ENCODE results near the gene MYO1E. TPM values are rescaled to one million over a fixed set of nuclear protein-coding genes. Genes with fewer than 3 reads are reported as not detected.

The MYO1E gene
- total and polyA plus RNA-seq, 2 of the 4 experiments (the other 2 are of a cell fraction), result 13.4 to 37.3 TPM

DNA sequence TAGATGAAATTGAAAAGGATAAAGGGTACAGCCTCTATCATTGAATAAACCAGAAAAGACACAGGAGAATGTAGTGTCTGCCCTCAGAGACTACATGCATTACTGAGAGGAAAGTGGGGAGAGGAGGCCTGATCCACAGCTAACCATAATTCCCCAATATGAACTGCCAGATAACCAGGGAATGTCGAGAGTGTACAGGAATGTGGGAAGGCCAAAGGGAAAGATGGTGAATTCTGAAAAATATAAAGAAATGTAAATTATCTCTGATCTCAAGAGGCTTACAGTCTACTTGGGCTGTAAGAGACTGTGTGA lies 22.3 kb downstream of the MYO1E start:
- Histone ChIP-seq H3K14ac (replicated peaks; ENCODE audit: low read depth, low read length) (peak overlapping the region; percentile 74), H3K79me1 (ENCODE audit: low read depth in 1 of 2, low read length in 2 of 2) (peaks cover 37 to 81% of the 10 kb centered on the region in 2 experiments), H2BK20ac (ENCODE audit: low read depth, low read length) (peak overlapping the region; percentile 60), H3K27ac (ENCODE audit: insufficient read depth, low read length) (peak overlapping the region; percentile 63), H3K4me2 (ENCODE audit: low read depth, low read length) (peak overlapping the region; percentile 57; the same call in 1 of the 2 replicates), H2AK9ac (replicated peaks; ENCODE audit: low read depth, low read length, poor library complexity) (no peak overlapping the region), H3K18ac (ENCODE audit: low read depth, low read length) (peak overlapping the region; percentile 51; the same call in 1 of the 2 replicates), H3K4ac (ENCODE audit: low read depth, low read length) (peak overlapping the region; percentile 42; the same call in 1 of the 2 replicates), H3K4me3 (ENCODE audit: insufficient read depth, low read depth, low read length) (no peak overlapping the region), H2BK120ac (ENCODE audit: low read depth, low read length) (peak overlapping the region; percentile 43; the same call in 1 of the 2 replicates), H3K4me1 (ENCODE audit: control insufficient read depth, insufficient read depth, low read length) (no peaks in the 10 kb centered on the region; the same call in 1 of the 2 replicates), H3K9me1 (ENCODE audit: insufficient read depth, low read length) (peaks cover 10% of the 10 kb centered on the region), H2BK15ac (ENCODE audit: low read depth, low read length) (0 out of 3 replicates have a peak overlapping the region, but pooled peaks have one; percentile 32), H4K20me1 (ENCODE audit: insufficient read depth, low read length) (peaks cover 20% of the 10 kb centered on the region), H4K5ac (ENCODE audit: low read depth, low read length) (peak overlapping the region; percentile 16; the same call in 1 of the 2 replicates), H2AK5ac (ENCODE audit: low read depth, low read length) (peak overlapping the region; percentile 64), H3K9ac (ENCODE audit: low read depth, low read length) (no peak overlapping the region), H3K27me3 (ENCODE audit: control insufficient read depth, insufficient read depth, low read length) (no peaks in the 10 kb centered on the region), H3K56ac (ENCODE audit: extremely low read depth, insufficient read depth, low read length) (no peak overlapping the region), H3K36me3 (ENCODE audit: control insufficient read depth, insufficient read depth, low read length) (no peaks in the 10 kb centered on the region), H4K91ac (ENCODE audit: insufficient read depth, low read depth, low read length) (peak overlapping the region; percentile 14; the same call in 1 of the 2 replicates), H2BK5ac (ENCODE audit: low read depth, low read length, poor library complexity, severe bottlenecking) (peak overlapping the region; percentile 89), H3K9me3 (ENCODE audit: control insufficient read depth, insufficient read depth, low read length) (no peaks in the 10 kb centered on the region), H3K23ac (ENCODE audit: low read depth, low read length) (peak overlapping the region; percentile 46; the same call in 1 of the 2 replicates), H2AFZ (replicated peaks; ENCODE audit: low read length, poor library complexity) (peak overlapping the region; percentile 60), H4K8ac (ENCODE audit: low read depth in 2 of 2, low read length in 2 of 2) (peak overlapping the region in 1 of 2 experiments; percentile 68; a peak in 2 of 4 replicates)
- TF ChIP-seq FOS (IDR thresholded peaks at IDR 0.05; ENCODE audit: low read depth, low read length) (no peak), ELK1 (IDR thresholded peaks at IDR 0.05; ENCODE audit: borderline replicate concordance, low read depth, low read length) (no peak), RCOR1 (IDR thresholded peaks at IDR 0.05; ENCODE audit: insufficient replicate concordance, low read length) (no peak), RAD21 (IDR thresholded peaks at IDR 0.05; ENCODE audit: low read length) (no peak), MAFK (IDR thresholded peaks at IDR 0.05; ENCODE audit: low read depth, low read length) (no peak), BHLHE40 (IDR thresholded peaks at IDR 0.05; ENCODE audit: low read depth, low read length) (no peak), NFE2L2 (IDR thresholded peaks at IDR 0.05; ENCODE audit: low read depth, low read length) (no peak), SMC3 (IDR thresholded peaks at IDR 0.05; ENCODE audit: low read depth, low read length) (no peak), CHD1 (IDR thresholded peaks at IDR 0.05; ENCODE audit: low read depth, low read length) (no peak), POLR2A (IDR thresholded peaks at IDR 0.05; ENCODE audit: low read depth, low read length) (no peak)
- TF ChIP-seq, protein P1, sequence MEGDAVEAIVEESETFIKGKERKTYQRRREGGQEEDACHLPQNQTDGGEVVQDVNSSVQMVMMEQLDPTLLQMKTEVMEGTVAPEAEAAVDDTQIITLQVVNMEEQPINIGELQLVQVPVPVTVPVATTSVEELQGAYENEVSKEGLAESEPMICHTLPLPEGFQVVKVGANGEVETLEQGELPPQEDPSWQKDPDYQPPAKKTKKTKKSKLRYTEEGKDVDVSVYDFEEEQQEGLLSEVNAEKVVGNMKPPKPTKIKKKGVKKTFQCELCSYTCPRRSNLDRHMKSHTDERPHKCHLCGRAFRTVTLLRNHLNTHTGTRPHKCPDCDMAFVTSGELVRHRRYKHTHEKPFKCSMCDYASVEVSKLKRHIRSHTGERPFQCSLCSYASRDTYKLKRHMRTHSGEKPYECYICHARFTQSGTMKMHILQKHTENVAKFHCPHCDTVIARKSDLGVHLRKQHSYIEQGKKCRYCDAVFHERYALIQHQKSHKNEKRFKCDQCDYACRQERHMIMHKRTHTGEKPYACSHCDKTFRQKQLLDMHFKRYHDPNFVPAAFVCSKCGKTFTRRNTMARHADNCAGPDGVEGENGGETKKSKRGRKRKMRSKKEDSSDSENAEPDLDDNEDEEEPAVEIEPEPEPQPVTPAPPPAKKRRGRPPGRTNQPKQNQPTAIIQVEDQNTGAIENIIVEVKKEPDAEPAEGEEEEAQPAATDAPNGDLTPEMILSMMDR (conservative IDR thresholded peaks at IDR 0.05; ENCODE audit: low read depth, low read length), result no peak
- in situ Hi-C loops (cut with MboI; ENCODE audit: low sequenced_read_pairs), result no loop called here
- no TSS peak for BruUV-seq (replicated peaks)
- no peak for DNase-seq
- POLR2A ChIA-PET (ENCODE audit: unreplicated experiment), result no interaction called here
- CTCF ChIA-PET, result no interaction called here
- dilution Hi-C loops (cut with HindIII; ENCODE audit: low sequenced_read_pairs, unreplicated experiment), result no loop called here
- intact Hi-C loops (cut with micrococcal nuclease), result no loop called here
- peak; percentile 38; the same call in 1 of the 2 replicates for ATAC-seq (ENCODE audit: low read depth)
- WGBS, 2 experiments (ENCODE audit: extremely low coverage in 2 of 2, insufficient read length in 1 of 2), result no CpG with 5 or more reads among the region's 1 CpG

Data from IMR-90 (cell line).